ENCODE measurements around the gene OR2T8. TPM values are rescaled to one million over a fixed set of nuclear protein-coding genes. Genes with fewer than 3 reads are reported as not detected.

The OR2T8 gene
- total RNA-seq, 1 experiment from 2014 or later: not detected

GRCh38 chr1:247908766-247909165, 11.3 kb upstream of the OR2T8 start:
- H3K9me3 ChIP-seq (ENCODE audit: insufficient read depth, low read depth): no peaks in the 10 kb centered on the region
- no peaks in the 10 kb centered on the region for H3K9me2 ChIP-seq (ENCODE audit: insufficient read depth)
- H3K79me2 ChIP-seq (ENCODE audit: low read depth): no peaks in the 10 kb centered on the region
- no peaks in the 10 kb centered on the region for H3K27me3 ChIP-seq (ENCODE audit: insufficient read depth, low read depth)
- H3K4me3 ChIP-seq: no peak overlapping the region
- no TSS peak for BruUV-seq (replicated peaks)
- ChIA-PET CTCF (no interaction called here), POLR2A (ENCODE audit: unreplicated experiment) (no interaction called here)
- no peaks in the 10 kb centered on the region for H3K4me1 ChIP-seq (replicated peaks; ENCODE audit: insufficient read depth)
- no peaks in the 10 kb centered on the region for H3K36me3 ChIP-seq (ENCODE audit: low read depth)
- DNase-seq: no peak
- intact Hi-C loops (cut with micrococcal nuclease; ENCODE audit: unreplicated experiment): no loop called here
- no peaks in the 10 kb centered on the region for H3F3A ChIP-seq (ENCODE audit: insufficient read depth, low read depth)
- no peaks in the 10 kb centered on the region for H4K20me1 ChIP-seq (ENCODE audit: insufficient read depth)
- H3K4me2 ChIP-seq: no peak overlapping the region
- no peak overlapping the region for H3K27ac ChIP-seq
- TF ChIP-seq EZH2 (IDR thresholded peaks at IDR 0.05; ENCODE audit: low read depth): no peak
- TF ChIP-seq, protein P1, sequence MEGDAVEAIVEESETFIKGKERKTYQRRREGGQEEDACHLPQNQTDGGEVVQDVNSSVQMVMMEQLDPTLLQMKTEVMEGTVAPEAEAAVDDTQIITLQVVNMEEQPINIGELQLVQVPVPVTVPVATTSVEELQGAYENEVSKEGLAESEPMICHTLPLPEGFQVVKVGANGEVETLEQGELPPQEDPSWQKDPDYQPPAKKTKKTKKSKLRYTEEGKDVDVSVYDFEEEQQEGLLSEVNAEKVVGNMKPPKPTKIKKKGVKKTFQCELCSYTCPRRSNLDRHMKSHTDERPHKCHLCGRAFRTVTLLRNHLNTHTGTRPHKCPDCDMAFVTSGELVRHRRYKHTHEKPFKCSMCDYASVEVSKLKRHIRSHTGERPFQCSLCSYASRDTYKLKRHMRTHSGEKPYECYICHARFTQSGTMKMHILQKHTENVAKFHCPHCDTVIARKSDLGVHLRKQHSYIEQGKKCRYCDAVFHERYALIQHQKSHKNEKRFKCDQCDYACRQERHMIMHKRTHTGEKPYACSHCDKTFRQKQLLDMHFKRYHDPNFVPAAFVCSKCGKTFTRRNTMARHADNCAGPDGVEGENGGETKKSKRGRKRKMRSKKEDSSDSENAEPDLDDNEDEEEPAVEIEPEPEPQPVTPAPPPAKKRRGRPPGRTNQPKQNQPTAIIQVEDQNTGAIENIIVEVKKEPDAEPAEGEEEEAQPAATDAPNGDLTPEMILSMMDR (conservative IDR thresholded peaks at IDR 0.05): no peak
- no peak overlapping the region for H2AFZ ChIP-seq

GRCh38 chr1:247913786-247914185, 6.3 kb upstream of the OR2T8 start:
- no peaks in the 10 kb centered on the region for H3K9me2 ChIP-seq (ENCODE audit: insufficient read depth)
- no peak overlapping the region for H3K4me2 ChIP-seq
- H4K20me1 ChIP-seq (ENCODE audit: insufficient read depth): no peaks in the 10 kb centered on the region
- intact Hi-C loops (cut with micrococcal nuclease; ENCODE audit: unreplicated experiment): no loop called here
- ChIA-PET CTCF (no interaction called here), POLR2A (ENCODE audit: unreplicated experiment) (no interaction called here)
- no peak for TF ChIP-seq EZH2 (IDR thresholded peaks at IDR 0.05; ENCODE audit: low read depth)
- TF ChIP-seq, protein P1 (conservative IDR thresholded peaks at IDR 0.05): no peak
- no TSS peak for BruUV-seq (replicated peaks)
- no peaks in the 10 kb centered on the region for H3K36me3 ChIP-seq (ENCODE audit: low read depth)
- no peak overlapping the region for H3K4me3 ChIP-seq
- no peaks in the 10 kb centered on the region for H3K9me3 ChIP-seq (ENCODE audit: insufficient read depth, low read depth)
- H3K27me3 ChIP-seq (ENCODE audit: insufficient read depth, low read depth): no peaks in the 10 kb centered on the region
- H3K27ac ChIP-seq: no peak overlapping the region
- no peaks in the 10 kb centered on the region for H3F3A ChIP-seq (ENCODE audit: insufficient read depth, low read depth)
- no peaks in the 10 kb centered on the region for H3K79me2 ChIP-seq (ENCODE audit: low read depth)
- no peak for DNase-seq
- H2AFZ ChIP-seq: no peak overlapping the region
- no peaks in the 10 kb centered on the region for H3K4me1 ChIP-seq (replicated peaks; ENCODE audit: insufficient read depth)

DNA sequence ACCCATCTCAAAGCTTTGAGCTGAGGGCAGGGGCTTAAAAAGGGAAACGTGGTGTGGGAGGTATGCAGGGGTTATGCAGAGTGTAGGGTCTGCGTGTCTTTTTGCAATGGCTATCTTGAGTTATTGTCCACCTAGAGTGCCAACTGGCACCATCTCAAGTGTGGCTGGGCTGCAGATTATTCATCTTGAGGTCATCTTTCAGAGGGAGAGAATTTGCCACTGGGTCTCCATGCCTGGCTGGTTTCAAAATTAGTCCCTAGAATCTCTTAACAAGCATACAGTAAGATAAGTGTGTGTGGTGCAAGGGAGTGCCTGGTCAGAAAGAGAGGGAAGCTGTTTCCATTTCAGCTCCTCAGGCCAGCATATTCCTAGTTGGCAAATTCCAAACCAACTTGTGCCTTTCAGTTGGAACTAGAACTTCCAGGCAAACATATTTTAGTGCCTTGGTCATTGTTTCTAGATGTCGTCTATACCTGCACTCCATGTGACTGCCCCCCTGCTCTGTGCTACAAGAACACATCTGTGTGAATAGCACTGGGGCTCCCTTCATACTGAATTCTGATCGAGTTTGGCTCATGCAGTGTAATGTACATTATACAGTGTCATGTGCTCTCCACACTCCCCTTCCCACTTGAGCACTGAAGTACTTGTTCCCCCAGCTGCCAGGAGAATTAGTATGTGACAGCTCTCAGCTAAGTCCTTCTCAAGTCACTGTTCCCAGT, 5.0 kb upstream of the OR2T8 start:
- BruUV-seq (replicated peaks): no TSS peak
- no peaks in the 10 kb centered on the region for H3K9me2 ChIP-seq (ENCODE audit: insufficient read depth)
- CTCF ChIA-PET: no interaction called here
- no peaks in the 10 kb centered on the region for H3K9me3 ChIP-seq (ENCODE audit: insufficient read depth, low read depth)
- H2AFZ ChIP-seq: no peak overlapping the region
- no peaks in the 10 kb centered on the region for H3F3A ChIP-seq (ENCODE audit: insufficient read depth, low read depth)
- no peaks in the 10 kb centered on the region for H3K4me1 ChIP-seq (replicated peaks; ENCODE audit: insufficient read depth)
- H3K79me2 ChIP-seq (ENCODE audit: low read depth): no peaks in the 10 kb centered on the region
- H3K27me3 ChIP-seq (ENCODE audit: insufficient read depth, low read depth): no peaks in the 10 kb centered on the region
- no peaks in the 10 kb centered on the region for H3K36me3 ChIP-seq (ENCODE audit: low read depth)
- intact Hi-C loops (cut with micrococcal nuclease; ENCODE audit: unreplicated experiment): no loop called here
- POLR2A ChIA-PET (ENCODE audit: unreplicated experiment): no interaction called here
- no peak for DNase-seq
- TF ChIP-seq EZH2 (IDR thresholded peaks at IDR 0.05; ENCODE audit: low read depth): no peak
- TF ChIP-seq, protein P1 (conservative IDR thresholded peaks at IDR 0.05): no peak
- H3K27ac ChIP-seq: no peak overlapping the region
- no peak overlapping the region for H3K4me2 ChIP-seq
- H3K4me3 ChIP-seq: no peak overlapping the region
- H4K20me1 ChIP-seq (ENCODE audit: insufficient read depth): no peaks in the 10 kb centered on the region
